Activated CD4-positive, CD25-positive, alpha-beta regulatory T cell treated with anti-CD3 and anti-CD28 coated beads, Interleukin-2, amount 50 U/mL, for 72 hours (primary cell): ENCODE data around the gene IRF8.
"Not testable (repeated sequence)": the region's sequence is repeated elsewhere in the genome, so short reads cannot be mapped to it uniquely, and the experiment has no call there.

Experiments
- DNase-seq: peaks from one replicate; pipeline ENCODE4 v3.0.0; 2021

Gene IRF8

DNA sequence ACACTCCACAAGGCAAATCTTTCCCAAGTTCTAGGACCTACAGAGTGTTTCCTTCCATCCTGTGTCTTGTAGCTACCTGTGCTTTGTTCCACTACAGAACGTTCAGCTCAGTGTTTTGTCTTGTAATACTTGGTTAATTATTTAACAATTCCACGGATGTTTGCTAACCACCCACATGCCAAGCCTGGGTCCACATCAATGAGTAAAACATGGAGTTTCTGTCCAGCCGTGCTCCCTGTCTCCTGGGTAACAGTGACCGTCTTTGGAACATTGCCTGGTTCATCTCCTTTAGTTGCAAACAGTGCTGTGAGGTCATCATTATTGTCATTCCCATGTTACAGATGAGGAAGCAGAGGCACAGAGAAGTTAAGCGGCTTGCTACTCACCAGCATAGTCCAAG lies 41.3 kb downstream of the IRF8 start:
- no peak for DNase-seq

DNA sequence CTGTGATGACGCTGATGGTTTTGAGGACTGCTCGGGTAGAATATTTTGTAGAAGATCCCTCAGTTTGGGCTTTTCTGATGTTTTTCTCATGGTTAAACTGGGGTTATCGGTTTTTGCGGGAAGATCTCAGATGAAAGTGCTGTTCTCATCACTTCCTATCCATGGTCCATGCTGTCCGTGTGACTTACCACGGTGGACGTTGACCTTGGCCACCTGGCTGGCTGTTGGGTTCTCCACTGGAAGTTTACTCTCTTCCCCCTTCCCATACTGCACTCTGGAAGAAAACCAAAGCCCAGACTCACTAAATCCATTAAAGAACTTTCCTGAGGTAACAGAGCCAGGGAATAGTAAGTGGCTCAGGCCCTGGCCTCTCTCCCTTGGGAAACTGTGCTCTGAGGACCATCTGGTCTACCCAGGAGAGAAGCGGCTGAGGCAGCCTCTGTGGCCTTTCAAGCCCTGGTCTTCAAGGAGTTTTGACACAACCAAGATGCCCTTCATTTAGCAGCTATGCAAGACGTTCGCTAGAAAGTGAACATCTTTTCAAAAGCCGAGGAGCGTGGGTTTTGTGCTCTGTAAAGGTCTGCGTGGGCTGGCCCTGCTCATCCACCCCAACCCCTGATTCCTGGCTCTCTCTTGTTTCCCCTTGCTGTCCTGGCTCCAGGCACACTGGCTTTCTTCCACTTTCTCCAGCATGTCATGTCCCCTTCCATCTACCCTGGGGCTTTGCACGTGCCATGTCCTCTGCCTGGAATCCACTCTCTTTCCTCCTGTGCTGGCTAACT lies 43.1 kb downstream of the IRF8 start:
- DNase-seq = no peak

- not testable (repeated sequence) for DNase-seq
Measured at GRCh38 chr16:85942659-85943058, 43.7 kb downstream of the IRF8 start.

- DNase-seq = no peak
Measured at GRCh38 chr16:85943711-85944110, 44.7 kb downstream of the IRF8 start.

DNA sequence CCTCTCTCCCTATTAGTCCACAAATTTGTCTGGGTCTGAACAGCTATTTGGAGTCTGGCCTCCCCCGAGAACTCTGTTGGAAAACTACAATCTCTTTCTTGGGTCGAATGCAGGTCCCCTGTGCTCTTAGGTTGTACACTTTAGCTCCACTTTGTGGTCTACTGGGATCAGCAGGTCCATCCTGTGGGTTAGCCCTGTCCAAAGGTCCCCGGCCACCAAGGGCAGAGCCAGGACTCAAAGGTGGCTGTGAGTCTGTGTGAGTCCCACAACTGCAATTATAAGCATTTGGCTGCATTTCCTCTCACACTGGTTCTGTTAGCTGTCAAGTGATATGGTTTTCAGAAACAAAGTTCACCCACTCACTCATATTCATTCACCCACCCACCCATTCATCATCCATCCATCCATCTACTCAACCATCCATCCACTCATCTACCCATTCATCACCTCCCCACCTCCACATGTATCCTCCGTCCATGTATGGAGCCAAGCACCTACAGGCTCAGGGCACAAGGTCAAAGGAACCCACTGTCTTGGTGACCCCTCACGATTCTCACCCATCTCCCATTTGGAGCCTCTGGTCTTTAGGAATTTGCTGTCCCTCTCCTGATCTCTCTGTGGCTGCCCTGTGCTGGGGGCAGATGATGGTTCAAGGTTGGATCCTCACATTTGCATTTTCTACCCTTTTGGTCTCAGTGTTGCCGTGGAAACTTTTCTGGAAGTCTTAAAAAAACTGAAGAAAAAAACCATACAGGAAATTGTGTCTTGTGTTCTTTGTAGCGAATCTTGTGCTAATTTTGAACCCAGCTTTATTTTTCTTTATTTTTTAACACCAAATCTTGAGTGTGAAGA lies 45.8 kb downstream of the IRF8 start:
- no peak for DNase-seq

GRCh38 chr16:85945424-85945751 lies 46.4 kb downstream of the IRF8 start:
- DNase-seq = no peak

DNA sequence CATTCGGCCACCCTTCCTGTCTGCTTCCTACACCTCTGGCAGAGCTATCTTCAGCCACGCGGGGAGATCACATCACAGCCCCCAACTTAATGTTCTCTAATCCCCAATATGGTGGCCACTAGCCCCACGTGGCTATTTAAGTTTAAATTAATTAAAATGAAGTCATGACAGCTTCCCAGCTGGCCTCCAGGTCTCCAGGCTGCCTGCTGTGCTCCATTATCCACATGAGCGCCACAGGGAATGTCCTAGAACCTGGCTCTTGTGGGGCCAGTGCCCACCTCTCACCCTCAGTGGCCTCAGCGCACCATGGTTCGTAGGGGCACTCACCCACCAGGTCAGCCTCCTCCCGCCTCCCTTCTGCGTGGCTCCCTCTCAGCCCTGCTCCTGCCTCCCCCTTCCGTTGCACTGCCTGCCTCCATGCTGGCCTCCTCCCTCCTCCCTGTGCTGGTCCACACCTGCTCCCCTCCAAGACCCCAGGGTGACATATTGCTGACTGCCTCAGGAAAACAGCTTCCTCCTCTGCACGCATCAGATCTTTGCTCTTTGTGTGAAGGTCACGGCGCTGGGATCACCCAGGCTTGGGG lies 47.7 kb downstream of the IRF8 start:
- no peak for DNase-seq

- no peak for DNase-seq
Measured at GRCh38 chr16:85947230-85948137, 48.5 kb downstream of the IRF8 start.

- no peak for DNase-seq
Measured at GRCh38 chr16:85948138-85948509, 49.2 kb downstream of the IRF8 start.

GRCh38 chr16:85948616-85949265 lies 49.8 kb downstream of the IRF8 start:
- DNase-seq = no peak

- DNase-seq = no peak
Measured at GRCh38 chr16:85950136-85950918, 51.4 kb downstream of the IRF8 start.

DNA sequence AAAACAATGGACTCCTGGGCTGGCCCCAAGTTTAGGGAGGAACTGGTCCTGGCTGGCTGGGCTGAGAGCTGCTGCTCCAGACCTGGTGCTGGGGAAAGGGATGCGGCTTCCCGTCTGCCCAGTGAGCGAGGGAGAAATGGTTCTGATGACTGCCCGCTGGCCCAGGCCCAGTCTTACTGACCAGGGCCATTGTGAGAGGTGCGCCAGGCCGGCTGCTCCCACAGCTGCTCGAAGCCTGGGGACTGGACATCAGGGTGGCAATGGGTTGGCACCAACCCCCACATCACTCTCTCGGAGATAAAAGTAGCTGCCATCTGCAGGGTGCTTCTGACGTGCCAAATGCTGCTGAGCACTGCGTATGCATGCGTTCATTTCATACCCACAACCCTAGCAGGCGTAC lies 53.2 kb downstream of the IRF8 start:
- no peak for DNase-seq

DNA sequence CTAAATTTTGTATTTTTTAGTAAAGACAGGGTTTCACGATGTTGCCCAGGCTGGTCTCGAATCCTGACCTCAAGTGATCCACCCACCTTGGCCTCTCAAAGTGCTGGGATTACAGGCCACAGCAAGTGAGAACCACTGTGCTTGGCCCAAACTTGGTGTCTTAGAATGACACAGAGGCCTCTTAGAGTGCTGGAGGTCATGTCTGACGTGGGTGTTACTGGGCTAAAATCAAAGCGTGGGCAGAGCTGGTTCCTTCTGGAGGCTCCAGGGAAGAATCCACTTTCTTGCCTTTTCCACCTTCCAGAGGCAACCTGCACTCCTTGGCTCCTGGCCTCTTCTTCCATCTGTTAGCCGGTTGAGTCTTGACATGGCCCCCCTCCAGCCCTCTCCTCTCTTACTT lies 53.8 kb downstream of the IRF8 start:
- DNase-seq = no peak

DNA sequence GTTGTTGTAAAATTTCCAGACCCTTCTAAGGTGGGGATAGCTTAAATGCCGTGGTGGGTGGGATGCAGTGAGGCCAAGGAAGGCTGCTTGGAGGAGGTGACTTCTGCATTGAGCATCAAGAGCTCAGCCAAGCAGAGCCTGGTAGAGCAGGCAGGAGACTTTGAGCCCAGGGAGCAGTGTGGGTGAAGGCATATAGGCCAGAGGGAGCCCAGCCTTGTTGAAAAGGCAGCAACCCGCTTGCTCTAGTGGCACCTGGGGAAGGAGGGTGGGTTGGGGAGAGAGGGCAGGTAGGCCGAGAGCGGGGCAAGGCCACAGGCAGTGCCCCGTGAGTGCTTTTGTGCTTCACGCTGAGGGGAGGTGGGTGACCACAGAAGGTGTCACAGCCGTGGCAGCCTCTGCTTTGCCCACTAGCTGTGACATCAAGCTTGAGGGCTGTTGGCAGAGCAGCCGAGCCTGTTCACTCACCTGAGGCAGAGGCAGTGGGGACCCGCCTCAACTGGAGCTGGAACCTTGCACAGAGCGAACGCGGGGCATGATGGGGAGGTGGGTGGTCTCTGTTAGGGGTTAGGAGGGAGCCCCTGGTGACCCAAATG lies 56.1 kb downstream of the IRF8 start:
- no peak for DNase-seq

DNA sequence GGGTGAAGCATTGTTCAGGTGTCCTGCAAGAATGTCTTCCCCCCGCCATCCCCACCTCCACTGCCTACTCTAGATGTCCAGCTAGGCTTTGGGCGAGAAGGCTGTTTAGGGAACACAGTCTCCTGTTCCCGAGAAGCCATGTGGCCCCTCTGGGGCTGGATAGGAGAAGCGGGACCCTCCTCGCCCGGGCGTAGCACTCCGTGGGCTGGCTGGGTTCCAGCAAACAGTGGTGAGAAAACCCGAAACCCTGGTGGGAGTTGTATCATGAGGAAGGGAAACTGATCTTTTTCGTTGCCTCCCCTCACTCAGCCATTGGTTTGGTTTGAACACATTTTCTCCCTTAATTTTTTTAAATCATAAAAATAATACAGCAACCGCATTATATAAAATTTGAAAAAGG lies 56.6 kb downstream of the IRF8 start:
- DNase-seq = no peak

DNA sequence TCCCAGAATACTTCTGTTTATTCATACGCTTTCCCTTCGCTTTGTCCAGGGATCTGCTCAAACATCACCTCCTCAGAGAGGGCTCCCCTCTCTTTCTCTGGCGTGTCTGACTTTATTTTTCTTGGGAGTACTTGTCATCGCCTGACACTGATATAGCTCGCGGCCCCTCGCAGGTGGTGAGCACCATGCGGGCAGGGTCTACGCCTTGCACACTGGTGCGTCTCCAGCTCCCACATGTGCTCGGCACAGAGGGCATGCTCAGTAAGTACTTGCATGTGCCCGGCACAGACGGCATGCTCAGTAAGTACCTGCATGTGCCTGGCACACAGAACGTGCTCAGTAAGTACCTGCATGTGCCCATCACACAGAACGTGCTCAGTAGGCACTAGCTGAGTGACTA lies 57.5 kb downstream of the IRF8 start:
- no peak for DNase-seq

- DNase-seq = no peak
Measured at GRCh38 chr16:85958731-85959130, 59.8 kb downstream of the IRF8 start.

DNA sequence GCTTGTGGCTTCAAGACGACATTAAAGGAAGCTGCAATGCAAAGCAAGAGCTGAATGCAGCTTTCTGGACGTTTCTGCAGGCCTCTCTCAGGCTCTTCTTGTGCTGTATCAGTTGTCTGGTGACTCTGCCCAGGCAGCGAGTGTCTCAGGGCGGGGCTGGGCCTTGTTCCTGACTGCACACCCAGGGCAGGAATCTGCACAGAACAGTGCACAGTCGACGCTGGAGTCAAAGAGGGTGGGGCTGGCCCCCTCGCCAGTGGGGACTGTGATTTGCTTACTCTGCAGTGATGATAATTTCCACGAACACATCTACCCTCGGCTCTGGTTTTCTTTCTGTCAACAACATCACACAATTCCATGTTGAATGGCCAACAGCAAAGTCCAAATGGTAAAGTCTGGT lies 60.7 kb downstream of the IRF8 start:
- DNase-seq = no peak

DNA sequence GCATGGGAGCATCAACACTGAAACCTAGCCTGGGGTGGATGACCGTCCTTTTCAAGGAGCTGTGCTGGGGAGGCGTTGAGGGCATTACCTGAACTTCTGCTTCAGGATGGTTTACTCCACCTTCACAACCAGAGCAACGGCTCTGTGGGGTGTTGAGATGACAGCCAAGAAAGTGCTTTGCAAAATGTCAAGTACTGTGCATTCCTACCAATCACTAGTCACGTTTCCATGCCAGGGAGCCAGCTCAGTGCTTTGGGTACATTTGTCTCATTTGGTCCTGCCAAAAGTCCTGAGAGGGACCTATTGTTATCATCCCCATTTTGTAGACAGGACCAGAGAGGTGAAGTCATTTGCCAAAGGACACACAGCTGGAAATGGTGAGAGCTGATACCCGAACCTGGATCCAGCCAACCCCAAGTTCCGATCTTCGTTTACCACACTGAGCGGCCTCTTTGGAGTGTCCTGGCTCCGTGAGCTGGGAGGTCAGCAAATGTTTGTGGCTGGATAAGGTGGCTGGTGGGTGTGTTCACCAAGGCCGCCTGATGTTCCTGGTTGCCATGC lies 61.6 kb downstream of the IRF8 start:
- no peak for DNase-seq

DNA sequence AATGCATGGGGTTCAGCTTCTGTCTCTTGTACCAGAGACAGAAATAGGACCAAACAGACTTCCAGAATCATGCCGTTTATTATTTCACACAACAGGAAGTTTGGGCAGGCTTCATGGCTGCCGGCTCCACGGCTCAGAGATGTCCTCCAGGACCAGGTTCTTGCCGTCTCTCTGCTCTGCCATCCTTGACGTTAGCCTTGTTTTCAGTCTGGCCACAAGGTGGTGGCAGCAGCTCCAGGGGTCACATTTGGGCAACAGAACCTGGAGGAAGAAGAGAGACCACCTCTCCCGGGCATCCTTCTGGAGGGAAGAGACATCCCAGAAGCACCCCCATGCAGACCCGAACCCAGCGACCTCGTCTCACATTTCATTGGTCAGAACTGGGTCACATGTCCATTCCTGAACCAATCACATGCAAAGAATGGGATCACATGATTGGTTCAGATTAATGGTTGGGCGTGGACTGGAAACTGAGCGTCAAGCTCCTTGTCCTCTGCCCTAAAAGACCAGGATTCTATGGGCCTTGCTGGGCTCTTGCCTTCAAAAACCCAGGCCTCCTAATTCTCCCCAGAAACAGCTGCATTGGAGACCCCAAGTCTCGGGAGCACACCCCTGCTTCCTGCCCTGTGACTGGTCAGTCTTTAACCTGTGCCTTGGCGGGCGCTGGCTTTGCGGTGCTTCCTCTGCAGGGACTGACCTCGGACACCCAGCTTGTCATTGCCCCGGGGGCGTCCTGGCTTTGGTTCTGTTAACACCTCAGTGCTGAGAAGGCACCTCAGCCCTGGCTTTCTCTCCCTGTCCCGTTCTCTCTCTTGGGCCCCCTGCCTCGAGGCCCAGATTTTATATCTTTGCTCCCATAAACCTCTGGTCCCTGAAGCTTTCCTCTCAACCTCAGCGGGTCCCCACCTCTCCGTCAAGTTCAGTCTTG lies 63.3 kb downstream of the IRF8 start:
- no peak for DNase-seq
